OCI-LY3 (cell line): ENCODE results near the gene GCC1.

ENCODE experiments used
- EZH2phosphoT487 ChIP-seq: fragments of 200-600 bp; shearing (Covaris generic); IDR thresholded peaks from 2 replicates; pipeline ENCODE4 v1.6.1; 2018; ENCODE audit warnings: antibody characterized with exemption, mixed run types, low read depth
- TF ChIP-seq, protein P1 (sequence below): fragments of 200-600, 300-600 bp; sonication (generic); IDR thresholded peaks from 2 replicates; pipeline ENCODE4 v1.5.1; 2014; ENCODE audit warnings: antibody characterized with exemption, low read length, low read depth

DNA sequence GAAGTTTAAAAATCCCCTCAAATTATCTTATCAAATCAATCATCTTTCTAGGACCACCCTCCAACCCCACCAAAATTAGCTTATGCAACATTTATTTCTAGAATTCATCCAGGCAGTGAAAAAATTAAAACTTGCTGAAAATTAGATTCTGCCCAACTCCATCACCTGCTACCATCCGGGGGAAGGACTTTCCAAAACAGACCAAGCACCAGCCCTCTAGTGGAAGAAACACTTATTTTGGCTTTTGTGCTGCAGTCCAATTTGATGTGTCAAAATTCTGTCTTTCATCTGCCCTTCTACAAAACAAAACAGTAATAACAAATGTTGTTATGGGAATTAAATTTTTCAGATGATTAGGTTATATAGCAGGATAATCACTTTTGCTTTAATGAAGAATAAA lies 35.1 kb downstream of the GCC1 start:
- TF ChIP-seq, protein P1, sequence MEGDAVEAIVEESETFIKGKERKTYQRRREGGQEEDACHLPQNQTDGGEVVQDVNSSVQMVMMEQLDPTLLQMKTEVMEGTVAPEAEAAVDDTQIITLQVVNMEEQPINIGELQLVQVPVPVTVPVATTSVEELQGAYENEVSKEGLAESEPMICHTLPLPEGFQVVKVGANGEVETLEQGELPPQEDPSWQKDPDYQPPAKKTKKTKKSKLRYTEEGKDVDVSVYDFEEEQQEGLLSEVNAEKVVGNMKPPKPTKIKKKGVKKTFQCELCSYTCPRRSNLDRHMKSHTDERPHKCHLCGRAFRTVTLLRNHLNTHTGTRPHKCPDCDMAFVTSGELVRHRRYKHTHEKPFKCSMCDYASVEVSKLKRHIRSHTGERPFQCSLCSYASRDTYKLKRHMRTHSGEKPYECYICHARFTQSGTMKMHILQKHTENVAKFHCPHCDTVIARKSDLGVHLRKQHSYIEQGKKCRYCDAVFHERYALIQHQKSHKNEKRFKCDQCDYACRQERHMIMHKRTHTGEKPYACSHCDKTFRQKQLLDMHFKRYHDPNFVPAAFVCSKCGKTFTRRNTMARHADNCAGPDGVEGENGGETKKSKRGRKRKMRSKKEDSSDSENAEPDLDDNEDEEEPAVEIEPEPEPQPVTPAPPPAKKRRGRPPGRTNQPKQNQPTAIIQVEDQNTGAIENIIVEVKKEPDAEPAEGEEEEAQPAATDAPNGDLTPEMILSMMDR, result no peak
- TF ChIP-seq EZH2phosphoT487, result no peak
